H1 (cell line): ENCODE measurements around the gene IVNS1ABP. TPM values are rescaled to one million over a fixed set of nuclear protein-coding genes. Genes with fewer than 3 reads are reported as not detected.

Source experiments
- ATF3 ChIP-seq: IDR thresholded peaks from 2 replicates; pipeline ENCODE4 v1.6.1; 2011; ENCODE audit warnings: low read depth, mild to moderate bottlenecking, low read length; ENCODE audit not compliant: insufficient read depth
- CBX5 ChIP-seq: fragments of 300-800, 300-1000 bp; sonication (generic); IDR thresholded peaks from 2 replicates; pipeline ENCODE4 v1.7.1; 2016; ENCODE audit warnings: antibody characterized with exemption, low read length, low read depth
- CHD7 ChIP-seq: fragments of 300-600 bp; sonication (generic); IDR thresholded peaks from 2 replicates; pipeline ENCODE4 v1.7.1; 2012; ENCODE audit warnings: low read length, moderate library complexity, mild to moderate bottlenecking, inconsistent platforms; ENCODE audit not compliant: insufficient replicate concordance
- EGR1 ChIP-seq: IDR thresholded peaks from 2 replicates; pipeline ENCODE4 v1.6.1; 2011; ENCODE audit warnings: low read depth, low read length, borderline replicate concordance
- KDM4A ChIP-seq: IDR thresholded peaks from one replicate; pipeline ENCODE4 v1.7.1; 2012; ENCODE audit warnings: low read depth, mild to moderate bottlenecking, moderate library complexity, low read length, inconsistent platforms; ENCODE audit not compliant: severe bottlenecking
- MAFK ChIP-seq: IDR thresholded peaks from 2 replicates; pipeline ENCODE4 v1.6.1; 2012; ENCODE audit warnings: low read depth, mild to moderate bottlenecking, improper control_type of control experiment, low read length
- SIN3A ChIP-seq, 2 experiments: IDR thresholded peaks in 1 of 2; conservative IDR thresholded peaks in 1 of 2; 2 replicates each; pipeline ENCODE4 v1.6.1; 2011 to 2012; ENCODE audit warnings: low read length in 2 of 2, improper control_type of control experiment in 1 of 2, low read depth in 1 of 2, mild to moderate bottlenecking in 1 of 2
- SIX5 ChIP-seq: IDR thresholded peaks from 2 replicates; pipeline ENCODE4 v1.6.1; 2011; ENCODE audit warnings: mild to moderate bottlenecking, low read depth, low read length
- SUZ12 ChIP-seq: fragments of 200-600 bp; sonication (generic); IDR thresholded peaks from 2 replicates; pipeline ENCODE4 v1.6.1; 2012; ENCODE audit warnings: mild to moderate bottlenecking, inconsistent platforms, low read length, moderate library complexity, mixed read lengths
- polyA plus RNA-seq, 7 experiments: library from polyadenylated mRNA; depleted of rRNA in 3 of 7; stranded (reverse) in 5 of 7; unstranded in 2 of 7; fragments of >200 nt in 5 of 7; fragments of 200-250 nt in 2 of 7; gene quantifications; 1 replicate in 5 of 7; 2 replicates in 1 of 7; 4 replicates in 1 of 7; pipeline versions ENCODE4 v1.2.1 to v1.2.3, GENCODE V29; 2011 to 2013; ENCODE audit warnings: missing spikeins in 2 of 7, mixed read lengths in 2 of 7
- total RNA-seq: library from RNA; stranded (reverse); fragmentation: NEBNext Ultra II Directional; extraction: Animal tissue kit (Norgen Biotek cat#: 25700); gene quantifications from 2 replicates; pipeline ENCODE4 v1.2.1, GENCODE V29; 2021

The IVNS1ABP gene
- total and polyA plus RNA-seq, 2 of the 8 experiments (the other 6 are each of a cell fraction or from before 2014, with no cell fraction given): 65.9 to 189 TPM

GRCh38 chr1:185318431-185319138 lies 1.5 kb upstream of the IVNS1ABP start (continued):
- TF ChIP-seq CHD7 (no peak), EGR1 (no peak), KDM4A (no peak), CBX5 (no peak), MAFK (no peak), SUZ12 (no peak), SIX5 (no peak), ATF3 (no peak), SIN3A (conservative IDR thresholded peaks at IDR 0.05 in 1 of 2, IDR thresholded peaks at IDR 0.05 in 1 of 2; ENCODE audit: low read depth in 1 of 2, low read length in 2 of 2) (no peak)
